GM18907 (cell line): ENCODE measurements around the gene NOC4L.
"Not testable (repeated sequence)": the region's sequence is repeated elsewhere in the genome, so short reads cannot be mapped to it uniquely, and the experiment has no call there.

Experiments used
- ATAC-seq: cut with Tn5 transposase; IDR thresholded peaks from one replicate; pipeline ENCODE4 v1.9.1; 2021; ENCODE audit warnings: mild to moderate bottlenecking, moderate library complexity; ENCODE audit not compliant: unreplicated experiment

Gene NOC4L

DNA sequence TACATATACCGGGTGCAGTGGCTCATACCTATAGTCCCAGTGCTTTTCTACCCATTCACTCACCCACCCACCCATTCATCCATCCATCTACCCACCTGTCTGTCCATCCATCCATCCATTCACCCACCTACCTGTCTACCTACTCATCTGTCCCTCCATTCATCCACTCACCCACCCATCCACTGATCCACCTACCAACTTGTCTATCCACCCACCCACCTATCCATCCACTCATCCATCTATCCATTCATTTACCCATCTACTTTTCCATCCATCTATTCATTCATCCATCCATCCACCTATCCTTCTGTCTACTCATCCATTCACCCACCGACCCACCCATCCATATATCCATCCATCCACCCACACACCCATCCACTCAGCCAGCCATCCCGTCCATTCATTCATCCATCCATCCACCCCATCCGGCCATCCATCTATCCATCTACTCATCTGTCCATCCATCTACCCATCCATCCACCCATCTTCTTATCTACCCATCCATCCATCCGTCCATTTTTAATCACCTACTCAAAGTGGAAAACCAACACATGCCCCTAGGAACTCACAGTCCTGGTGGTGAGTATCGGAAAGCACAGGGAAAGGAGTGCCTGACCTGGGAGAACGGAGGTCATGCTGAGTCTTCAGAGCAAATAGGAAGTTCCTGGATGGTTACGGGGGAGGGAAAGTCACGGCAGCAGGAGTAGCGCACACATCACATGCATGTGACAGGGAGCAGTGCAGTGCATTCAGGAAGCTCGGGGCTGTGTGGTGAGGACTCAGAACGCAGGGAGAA, 20.1 kb upstream of the NOC4L start:
- no peak for ATAC-seq

DNA sequence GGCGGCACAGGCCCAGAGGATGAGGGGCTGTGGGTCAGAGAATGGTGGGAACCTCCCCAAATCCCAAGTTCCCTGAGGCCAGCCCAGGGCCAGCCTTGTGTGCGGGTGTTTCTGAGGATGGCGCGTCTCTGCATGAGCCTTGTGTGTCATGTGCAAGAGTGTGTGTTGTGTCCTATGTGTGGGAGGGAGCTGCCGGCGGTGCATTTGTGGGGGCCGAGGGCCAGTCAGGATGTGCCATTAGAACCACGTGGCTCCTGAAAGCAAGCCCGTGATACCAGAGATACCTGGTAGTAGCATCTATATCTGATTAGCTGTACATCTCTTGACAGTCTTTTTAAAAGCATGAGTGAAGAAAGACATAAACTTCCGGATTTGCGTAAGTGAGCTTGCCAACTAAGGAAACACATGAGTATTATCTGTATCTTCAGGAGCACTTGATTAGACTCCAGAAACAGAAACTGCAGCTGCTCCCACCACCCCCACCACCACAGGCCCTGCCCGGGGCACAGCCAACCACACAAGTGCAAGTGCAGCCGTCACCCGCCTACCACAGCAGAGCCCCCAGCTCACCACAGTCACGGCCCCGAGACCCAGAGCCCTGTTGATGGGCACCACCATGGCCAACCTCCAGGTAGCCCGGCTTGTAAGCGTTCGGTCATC, 19.4 kb upstream of the NOC4L start:
- ATAC-seq: no peak

GRCh38 chr12:132125736-132126135, 18.5 kb upstream of the NOC4L start:
- no peak for ATAC-seq

DNA sequence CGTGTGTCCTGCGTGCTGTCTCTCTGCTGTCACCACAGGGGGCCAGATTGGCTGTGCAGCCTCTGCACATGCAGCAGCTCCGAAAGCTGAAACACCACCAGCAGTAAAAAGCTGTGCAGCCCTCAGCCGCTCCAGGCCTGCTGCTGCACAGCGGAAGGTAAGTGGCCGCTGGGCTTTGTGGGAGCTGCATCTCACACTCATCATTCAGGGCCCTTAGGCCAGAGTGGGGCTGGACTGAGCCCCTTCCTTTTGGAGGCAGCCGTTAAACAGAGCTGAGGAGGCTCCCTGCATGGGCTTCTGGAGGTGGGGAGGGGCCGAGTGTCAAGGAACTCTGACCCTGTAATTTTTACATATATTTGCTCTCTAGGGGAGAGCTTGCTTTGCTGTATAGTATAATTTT, 17.2 kb upstream of the NOC4L start:
- no peak for ATAC-seq

DNA sequence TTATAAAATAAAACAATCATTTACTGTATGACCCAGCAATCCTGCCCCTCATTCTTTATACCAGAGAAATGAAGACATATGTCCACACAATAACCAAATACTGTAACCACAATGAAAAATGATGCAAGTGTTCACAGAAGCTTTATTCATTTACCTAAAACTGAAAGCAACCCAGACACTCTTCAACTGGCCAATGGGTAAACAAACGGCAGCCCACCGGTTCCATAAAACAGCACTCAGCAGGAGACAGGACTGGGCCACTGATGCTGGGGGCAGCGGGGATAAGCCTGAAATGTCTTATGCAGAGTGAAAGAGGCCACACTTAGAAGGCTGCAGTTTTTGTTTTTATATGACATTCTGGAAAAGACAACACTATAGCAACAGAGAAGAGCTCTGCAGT, 15.2 kb upstream of the NOC4L start:
- no peak for ATAC-seq

DNA sequence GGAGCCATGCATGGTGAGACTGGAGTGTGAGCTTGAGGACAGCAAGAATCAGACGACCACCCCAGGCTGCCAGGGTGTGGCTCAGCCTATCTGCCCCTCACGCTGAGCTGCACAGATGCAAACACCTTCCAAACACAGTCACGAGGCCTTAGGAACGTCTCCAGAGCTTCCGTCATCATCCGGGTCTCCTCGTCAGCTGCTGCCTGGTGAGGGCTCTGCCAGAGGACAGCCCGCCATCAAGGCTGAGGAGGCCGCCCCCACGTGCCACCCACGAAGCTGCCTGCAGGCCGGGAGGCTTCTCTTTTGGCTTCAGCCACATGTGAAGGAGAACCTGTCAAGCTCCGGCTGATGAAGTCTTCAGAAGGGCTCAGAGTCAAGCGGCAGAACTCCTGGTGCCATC, 13.6 kb upstream of the NOC4L start:
- ATAC-seq: no peak

GRCh38 chr12:132131229-132131628, 13.0 kb upstream of the NOC4L start:
- no peak for ATAC-seq

DNA sequence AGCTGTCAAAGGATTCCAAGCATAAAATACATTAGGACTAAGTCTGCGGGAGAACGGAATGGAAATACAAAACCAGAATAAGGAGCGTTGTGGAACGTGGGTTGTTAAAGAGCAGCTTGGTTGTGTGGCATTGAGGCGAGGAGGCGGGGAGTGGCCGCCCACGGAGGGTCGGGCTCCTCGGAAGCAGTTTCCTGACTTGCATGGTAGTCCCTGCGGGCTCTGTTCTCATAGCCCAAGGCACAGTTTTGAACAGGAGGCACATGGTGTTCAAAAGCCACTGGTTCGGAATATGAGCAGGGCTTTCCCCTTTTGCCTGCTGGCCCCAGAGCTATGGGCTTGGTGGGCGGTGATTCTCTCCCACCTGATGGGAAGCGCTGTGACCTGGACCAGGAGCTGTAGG, 12.3 kb upstream of the NOC4L start:
- no peak for ATAC-seq

GRCh38 chr12:132132609-132133430, 11.4 kb upstream of the NOC4L start:
- no peak for ATAC-seq

DNA sequence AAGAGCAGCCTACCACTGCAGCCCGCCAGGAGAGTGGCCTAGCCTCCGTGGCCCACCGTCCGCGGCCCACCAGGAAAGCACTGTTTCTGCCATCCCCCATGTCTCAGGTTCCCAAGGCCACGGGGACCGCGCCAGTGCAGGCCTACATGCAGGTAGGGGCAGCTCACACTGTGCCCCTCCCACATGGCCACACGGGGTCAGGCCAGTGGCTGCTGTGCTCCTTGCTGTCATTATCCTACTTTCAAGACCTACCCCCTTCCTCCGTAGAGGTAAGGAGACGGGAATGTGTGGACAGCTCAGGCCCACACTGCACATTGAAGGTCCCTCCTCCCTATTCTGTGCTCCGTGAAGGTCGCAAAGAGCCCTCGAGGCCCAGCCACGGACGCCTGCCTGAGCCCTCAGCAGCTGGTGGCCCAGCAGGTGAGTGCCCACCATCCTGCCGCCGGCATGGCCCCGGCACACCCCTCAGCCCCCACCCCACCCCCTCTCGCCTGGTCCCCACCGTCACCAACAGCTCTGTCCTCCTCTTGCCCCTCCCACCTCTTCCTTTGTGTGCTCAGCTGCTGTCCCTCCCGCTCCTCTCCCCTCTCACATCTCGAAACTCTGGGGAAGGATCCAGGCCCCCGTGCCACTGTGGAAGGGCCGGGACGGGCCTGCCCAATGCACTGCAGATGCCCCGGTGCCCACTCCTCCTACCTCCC, 10.2 kb upstream of the NOC4L start:
- ATAC-seq: no peak

DNA sequence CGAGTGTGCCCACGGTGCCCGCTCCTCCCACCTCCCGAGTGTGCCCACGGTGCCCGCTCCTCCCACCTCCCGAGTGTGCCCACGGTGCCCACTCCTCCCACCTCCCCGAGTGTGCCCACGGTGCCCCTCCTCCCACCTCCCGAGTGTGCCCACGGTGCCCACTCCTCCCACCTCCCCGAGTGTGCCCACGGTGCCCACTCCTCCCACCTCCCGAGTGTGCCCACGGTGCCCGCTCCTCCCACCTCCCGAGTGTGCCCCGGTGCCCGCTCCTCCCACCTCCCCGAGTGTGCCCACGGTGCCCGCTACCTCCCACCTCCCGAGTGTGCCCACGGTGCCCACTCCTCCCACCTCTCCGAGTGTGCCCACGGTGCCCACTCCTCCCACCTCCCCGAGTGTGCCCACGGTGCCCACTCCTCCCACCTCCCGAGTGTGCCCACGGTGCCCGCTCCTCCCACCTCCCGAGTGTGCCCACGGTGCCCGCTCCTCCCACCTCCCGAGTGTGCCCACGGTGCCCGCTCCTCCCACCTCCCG, 9.5 kb upstream of the NOC4L start:
- not testable (repeated sequence) for ATAC-seq

GRCh38 chr12:132136226-132136625, 8.0 kb upstream of the NOC4L start:
- not testable (repeated sequence) for ATAC-seq

GRCh38 chr12:132137483-132138125, 6.7 kb upstream of the NOC4L start:
- no peak for ATAC-seq

GRCh38 chr12:132138941-132139871, 5.1 kb upstream of the NOC4L start:
- no peak for ATAC-seq

- ATAC-seq: no peak
Observed at GRCh38 chr12:132139912-132140311, 4.3 kb upstream of the NOC4L start.

- ATAC-seq: no peak
Observed at GRCh38 chr12:132140501-132140900, 3.8 kb upstream of the NOC4L start.

DNA sequence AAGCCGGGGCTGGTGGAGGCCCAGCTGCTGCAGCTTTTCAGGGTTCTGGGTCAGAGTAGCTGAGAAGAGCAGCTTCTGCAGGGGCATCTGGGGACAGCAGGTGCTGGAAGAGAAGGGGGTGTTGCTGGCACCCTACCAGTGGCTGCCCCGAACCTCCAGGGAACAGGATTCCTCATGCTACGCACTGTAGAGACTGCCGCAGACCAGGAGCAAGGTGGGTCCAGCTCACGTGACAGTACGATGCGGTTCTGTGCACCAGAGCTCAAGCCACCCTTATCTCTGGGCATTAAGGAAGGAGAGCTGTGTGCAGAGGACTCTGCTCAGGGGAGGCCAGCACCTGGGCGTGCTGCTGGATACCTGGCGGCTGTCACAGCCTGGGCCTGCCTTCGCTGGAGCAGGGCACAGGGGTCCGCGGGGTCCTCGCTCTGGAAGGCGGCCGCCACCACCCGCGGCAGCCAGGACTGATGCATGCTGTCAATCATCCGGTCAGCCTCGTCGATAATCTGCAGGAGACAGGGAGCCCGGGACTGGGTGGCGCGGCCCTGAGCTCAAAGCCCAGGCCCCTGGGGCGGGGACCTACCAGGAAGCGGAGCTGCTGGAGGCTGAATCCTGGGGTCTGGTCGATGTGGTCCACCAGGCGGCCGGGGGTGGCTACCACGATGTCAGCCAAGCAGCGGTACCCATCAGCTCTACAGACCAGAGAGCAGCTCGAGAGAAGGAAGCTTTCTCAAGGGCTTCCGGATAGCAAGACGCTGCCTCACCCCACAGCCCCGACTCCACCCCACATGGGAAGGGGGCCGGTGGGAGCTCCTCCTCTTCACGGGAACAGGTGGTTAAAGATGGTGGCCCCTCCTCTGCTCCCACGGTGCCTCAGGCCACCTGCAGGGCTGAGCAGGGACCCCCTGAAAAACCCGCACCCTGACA, 3.1 kb upstream of the NOC4L start:
- ATAC-seq: no peak

GRCh38 chr12:132141976-132142678, 2.1 kb upstream of the NOC4L start:
- ATAC-seq: no peak
